IMR-90 (cell line): ENCODE results near the gene GKN1. TPM values are rescaled to one million over a fixed set of nuclear protein-coding genes. Genes with fewer than 3 reads are reported as not detected.
A peak's percentile ranks its signal among the peaks of the same experiment; 100 is the strongest.

ENCODE experiments used
- ATAC-seq: fragments of 200-7000 bp; cut with Tn5 transposase; 2 replicates; pipeline ENCODE4 v1.9.1; 2020; ENCODE audit warnings: low read depth, mild to moderate bottlenecking, moderate library complexity
- BruUV-seq: library from RNA; stranded (reverse); fragments of 400-500 nt; replicated peaks from 2 replicates; lab custom pipeline; 2021; lab: Mats Ljungman, UMichigan
- CTCF ChIA-PET: fragments of 300-600 bp; formaldehyde crosslinking; extraction: SDS; loops from one replicate; lab custom pipeline; 2021; ENCODE audit warnings: antibody characterized with exemption; lab: Yijun Ruan, JAX
- POLR2A ChIA-PET: fragments of 300-600 bp; sonication (Branson Sonifier 250); formaldehyde crosslinking; loops from one replicate; lab custom pipeline; 2022; ENCODE audit warnings: antibody characterized with exemption; ENCODE audit not compliant: unreplicated experiment; lab: Charles Lee
- DNase-seq: peaks from one replicate; pipeline ENCODE4 v3.0.0; 2013
- H2AFZ ChIP-seq: replicated peaks from 2 replicates; pipeline ENCODE3; 2013; ENCODE audit warnings: low read length, mild to moderate bottlenecking; ENCODE audit not compliant: poor library complexity
- H2AK5ac ChIP-seq: 2 replicates; pipeline ENCODE4 v1.6.1; 2013; ENCODE audit warnings: low read depth, low read length, inconsistent platforms
- H2AK9ac ChIP-seq: replicated peaks from 2 replicates; pipeline ENCODE3; 2013; ENCODE audit warnings: mild to moderate bottlenecking, low read depth, low read length, moderate library complexity; ENCODE audit not compliant: poor library complexity
- H2BK120ac ChIP-seq: 2 replicates; pipeline ENCODE4 v1.6.1; 2013; ENCODE audit warnings: low read depth, low read length, inconsistent platforms
- H2BK15ac ChIP-seq: 3 replicates; pipeline ENCODE4 v1.6.1; 2013; ENCODE audit warnings: low read depth, low read length, inconsistent platforms
- H2BK20ac ChIP-seq: 2 replicates; pipeline ENCODE4 v1.6.1; 2013; ENCODE audit warnings: low read depth, mild to moderate bottlenecking, inconsistent platforms, low read length, moderate library complexity
- H2BK5ac ChIP-seq: 2 replicates; pipeline ENCODE4 v1.6.1; 2013; ENCODE audit warnings: mild to moderate bottlenecking, low read depth, low read length, inconsistent platforms; ENCODE audit not compliant: poor library complexity, severe bottlenecking
- H3K14ac ChIP-seq: replicated peaks from 2 replicates; pipeline ENCODE4 v1.6.1; 2013; ENCODE audit warnings: low read depth, low read length, inconsistent platforms
- H3K18ac ChIP-seq: 2 replicates; pipeline ENCODE4 v1.6.1; 2013; ENCODE audit warnings: low read depth, low read length, control low read depth
- H3K23ac ChIP-seq: 2 replicates; pipeline ENCODE4 v1.6.1; 2013; ENCODE audit warnings: low read depth, low read length, inconsistent platforms
- H3K27ac ChIP-seq: 2 replicates; pipeline ENCODE4 v1.5.1; 2013; ENCODE audit warnings: mild to moderate bottlenecking, control low read depth, low read length; ENCODE audit not compliant: insufficient read depth
- H3K27me3 ChIP-seq: 2 replicates; pipeline ENCODE4 v1.6.1; 2013; ENCODE audit warnings: low read length; ENCODE audit not compliant: control insufficient read depth, insufficient read depth
- H3K36me3 ChIP-seq: 2 replicates; pipeline ENCODE4 v1.6.1; 2013; ENCODE audit warnings: low read length, mixed read lengths; ENCODE audit not compliant: control insufficient read depth, insufficient read depth
- H3K4ac ChIP-seq: 2 replicates; pipeline ENCODE4 v1.6.1; 2013; ENCODE audit warnings: low read depth, low read length, inconsistent platforms
- H3K4me1 ChIP-seq: 2 replicates; pipeline ENCODE4 v1.6.1; 2013; ENCODE audit warnings: low read length, mixed read lengths; ENCODE audit not compliant: control insufficient read depth, insufficient read depth
- H3K4me2 ChIP-seq: 2 replicates; pipeline ENCODE4 v1.6.1; 2013; ENCODE audit warnings: low read depth, mild to moderate bottlenecking, control low read depth, low read length, moderate library complexity
- H3K4me3 ChIP-seq: 2 replicates; pipeline ENCODE4 v1.5.1; 2013; ENCODE audit warnings: low read depth, mild to moderate bottlenecking, control low read depth, low read length, moderate library complexity; ENCODE audit not compliant: insufficient read depth
- H3K56ac ChIP-seq: 2 replicates; pipeline ENCODE4 v1.6.1; 2013; ENCODE audit warnings: low read length, inconsistent platforms; ENCODE audit not compliant: insufficient read depth; ENCODE audit errors: extremely low read depth
- H3K79me1 ChIP-seq, 2 experiments: 2 replicates each; pipeline ENCODE4 v1.6.1; 2013; ENCODE audit warnings: low read length in 2 of 2, inconsistent platforms in 1 of 2, low read depth in 1 of 2
- H3K9ac ChIP-seq: 2 replicates; pipeline ENCODE4 v1.6.1; 2013; ENCODE audit warnings: low read depth, low read length, control low read depth
- H3K9me1 ChIP-seq: 2 replicates; pipeline ENCODE4 v1.6.1; 2013; ENCODE audit warnings: low read length, inconsistent platforms; ENCODE audit not compliant: insufficient read depth
- H3K9me3 ChIP-seq: 2 replicates; pipeline ENCODE4 v1.6.1; 2013; ENCODE audit warnings: low read length; ENCODE audit not compliant: control insufficient read depth, insufficient read depth
- H4K20me1 ChIP-seq: 2 replicates; pipeline ENCODE4 v1.6.1; 2013; ENCODE audit warnings: low read length, inconsistent platforms; ENCODE audit not compliant: insufficient read depth
- H4K5ac ChIP-seq: 2 replicates; pipeline ENCODE4 v1.6.1; 2013; ENCODE audit warnings: mild to moderate bottlenecking, low read depth, low read length, control low read depth
- H4K8ac ChIP-seq, 2 experiments: 2 replicates each; pipeline ENCODE4 v1.6.1; 2013; ENCODE audit warnings: low read depth in 2 of 2, low read length in 2 of 2, control low read depth in 1 of 2, inconsistent platforms in 1 of 2
- H4K91ac ChIP-seq: 2 replicates; pipeline ENCODE4 v1.6.1; 2013; ENCODE audit warnings: low read depth, low read length, inconsistent platforms; ENCODE audit not compliant: insufficient read depth
- ELK1 ChIP-seq: fragments of 150-350 bp; IDR thresholded peaks from 2 replicates; pipeline ENCODE4 v1.6.1; 2016; ENCODE audit warnings: low read depth, mild to moderate bottlenecking, low read length, moderate library complexity, borderline replicate concordance
- RAD21 ChIP-seq: IDR thresholded peaks from 2 replicates; pipeline ENCODE4 v1.6.1; 2012; ENCODE audit warnings: low read length, improper control_type of control experiment
- WGBS, 2 experiments: methylation state at CpG; one replicate each; pipeline versions ENCODE4 v1.1.5 to v1.1.7; 2013; ENCODE audit warnings: missing lambda C conversion rate in 2 of 2; ENCODE audit not compliant: insufficient read length in 1 of 2; ENCODE audit errors: extremely low coverage in 2 of 2; 5-methylcytosine and 5-hydroxymethylcytosine counted together
- dilution Hi-C: fragments of 300-500 bp; cut with HindIII; formaldehyde crosslinking; loops from one replicate; pipeline ENCODE4 v1.14.3; 2018; ENCODE audit warnings: low sequenced_read_pairs; ENCODE audit not compliant: unreplicated experiment
- in situ Hi-C: fragments of 300-500 bp; cut with MboI; formaldehyde crosslinking; loops from 3 replicates; pipeline ENCODE4 v1.14.3; 2019; ENCODE audit warnings: low sequenced_read_pairs, inconsistent platforms, mixed read lengths
- intact Hi-C: fragments of 100-400 bp; cut with micrococcal nuclease; formaldehyde crosslinking; loops from 2 replicates; pipeline ENCODE4 v1.10.0; 2022
- polyA plus RNA-seq, 3 experiments: library from polyadenylated mRNA; depleted of rRNA; stranded (reverse); fragments of >200 nt; gene quantifications; 2 replicates each; pipeline ENCODE4 v1.2.3, GENCODE V29; 2012; ENCODE audit warnings: low replicate concordance in 1 of 3
- total RNA-seq: library from RNA; depleted of rRNA; stranded (reverse); fragments of >200 nt; gene quantifications from 2 replicates; pipeline ENCODE4 v1.2.3, GENCODE V29; 2012

Gene GKN1
- total and polyA plus RNA-seq, 2 of the 4 experiments (the other 2 are of a cell fraction) = not detected

- peak overlapping the region; percentile 94 for H4K5ac ChIP-seq
- ChIA-PET CTCF (no interaction called here), POLR2A (interaction anchor here (0.6 kb wide), 1 partner anchor 74 kb away, joined by 8 read pairs; no protein-coding TSS in a partner anchor)
- H3K9ac ChIP-seq = no peak overlapping the region
- H3K79me1 ChIP-seq = no peaks in the 10 kb centered on the region
- H3K18ac ChIP-seq = peak overlapping the region; percentile 91
- no peak for TF ChIP-seq RAD21
- TF ChIP-seq ELK1 = no peak
- peak overlapping the region; percentile 65 for H3K27ac ChIP-seq
- H2AK5ac ChIP-seq = peak overlapping the region; percentile 98; the same call in 1 of the 2 replicates
- H2BK20ac ChIP-seq = peak overlapping the region; percentile 99
- peak overlapping the region; percentile 83 to 97; a peak in 3 of 4 replicates for H4K8ac ChIP-seq
- no peaks in the 10 kb centered on the region for H3K9me3 ChIP-seq
- H3K56ac ChIP-seq = peak overlapping the region; percentile 43; the same call in 1 of the 2 replicates
- H3K27me3 ChIP-seq = no peaks in the 10 kb centered on the region
- H2BK15ac ChIP-seq = peak overlapping the region; percentile 92; the same call in 2 of the 3 replicates
- no peaks in the 10 kb centered on the region for H3K36me3 ChIP-seq
- peak overlapping the region; percentile 98 for H3K4ac ChIP-seq
- ATAC-seq (peak; percentile 80), DNase-seq (peak; percentile 82)
- no TSS peak for BruUV-seq
- H3K23ac ChIP-seq = peak overlapping the region; percentile 82; the same call in 1 of the 2 replicates
- H3K4me1 ChIP-seq = peaks cover 31% of the 10 kb centered on the region
- in situ Hi-C loops = no loop called here
- H3K4me2 ChIP-seq = no peak overlapping the region
- peak overlapping the region; percentile 89 for H2AFZ ChIP-seq
- no peaks in the 10 kb centered on the region for H4K20me1 ChIP-seq
- peak overlapping the region; percentile 99 for H2BK120ac ChIP-seq
- peak overlapping the region; percentile 89 for H2BK5ac ChIP-seq
- peaks cover 22% of the 10 kb centered on the region for H3K9me1 ChIP-seq
- peak overlapping the region; percentile 94 for H4K91ac ChIP-seq
- peak overlapping the region; percentile 94 for H3K14ac ChIP-seq
- H3K4me3 ChIP-seq = no peak overlapping the region
- H2AK9ac ChIP-seq = peak overlapping the region; percentile 12
- WGBS, 2 experiments = no CpG with 5 or more reads among the region's 2 CpGs
- dilution Hi-C loops = no loop called here
- intact Hi-C loops = no loop called here
Observed at GRCh38 chr2:68936427-68936826, 38.0 kb upstream of the GKN1 start.
